ENCODE measurements around the gene NLGN2.

DNA sequence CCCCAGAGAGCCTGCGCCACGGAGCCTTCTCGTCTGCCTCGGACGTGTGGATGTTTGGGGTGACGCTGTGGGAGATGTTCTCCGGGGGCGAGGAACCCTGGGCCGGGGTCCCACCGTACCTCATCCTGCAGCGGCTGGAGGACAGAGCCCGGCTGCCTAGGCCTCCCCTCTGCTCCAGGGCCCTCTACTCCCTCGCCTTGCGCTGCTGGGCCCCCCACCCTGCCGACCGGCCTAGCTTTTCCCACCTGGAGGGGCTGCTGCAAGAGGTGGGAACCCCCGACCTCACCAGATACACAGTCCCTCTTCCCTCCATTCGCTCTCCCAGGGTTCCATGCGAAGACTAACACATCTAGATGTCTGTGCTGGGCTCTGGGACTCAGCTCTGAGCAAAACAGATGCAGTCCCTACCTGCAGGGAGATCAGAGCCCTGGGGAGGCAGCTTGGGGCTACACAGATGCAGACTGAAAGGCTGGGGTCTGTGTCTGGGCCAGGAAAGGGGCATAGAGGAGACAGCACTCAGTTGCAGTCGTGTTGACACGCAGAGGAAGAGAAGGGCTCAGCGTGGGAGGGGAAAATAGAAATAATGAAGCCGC lies 23.1 kb upstream of the NLGN2 start:
- TF ChIP-seq GABPA (IDR thresholded peaks at IDR 0.05; ENCODE audit: low read depth) = no peak
- TF ChIP-seq, protein P1, sequence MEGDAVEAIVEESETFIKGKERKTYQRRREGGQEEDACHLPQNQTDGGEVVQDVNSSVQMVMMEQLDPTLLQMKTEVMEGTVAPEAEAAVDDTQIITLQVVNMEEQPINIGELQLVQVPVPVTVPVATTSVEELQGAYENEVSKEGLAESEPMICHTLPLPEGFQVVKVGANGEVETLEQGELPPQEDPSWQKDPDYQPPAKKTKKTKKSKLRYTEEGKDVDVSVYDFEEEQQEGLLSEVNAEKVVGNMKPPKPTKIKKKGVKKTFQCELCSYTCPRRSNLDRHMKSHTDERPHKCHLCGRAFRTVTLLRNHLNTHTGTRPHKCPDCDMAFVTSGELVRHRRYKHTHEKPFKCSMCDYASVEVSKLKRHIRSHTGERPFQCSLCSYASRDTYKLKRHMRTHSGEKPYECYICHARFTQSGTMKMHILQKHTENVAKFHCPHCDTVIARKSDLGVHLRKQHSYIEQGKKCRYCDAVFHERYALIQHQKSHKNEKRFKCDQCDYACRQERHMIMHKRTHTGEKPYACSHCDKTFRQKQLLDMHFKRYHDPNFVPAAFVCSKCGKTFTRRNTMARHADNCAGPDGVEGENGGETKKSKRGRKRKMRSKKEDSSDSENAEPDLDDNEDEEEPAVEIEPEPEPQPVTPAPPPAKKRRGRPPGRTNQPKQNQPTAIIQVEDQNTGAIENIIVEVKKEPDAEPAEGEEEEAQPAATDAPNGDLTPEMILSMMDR (IDR thresholded peaks at IDR 0.05; ENCODE audit: insufficient read depth, low read length) = no peak
- TF ChIP-seq, protein P2, sequence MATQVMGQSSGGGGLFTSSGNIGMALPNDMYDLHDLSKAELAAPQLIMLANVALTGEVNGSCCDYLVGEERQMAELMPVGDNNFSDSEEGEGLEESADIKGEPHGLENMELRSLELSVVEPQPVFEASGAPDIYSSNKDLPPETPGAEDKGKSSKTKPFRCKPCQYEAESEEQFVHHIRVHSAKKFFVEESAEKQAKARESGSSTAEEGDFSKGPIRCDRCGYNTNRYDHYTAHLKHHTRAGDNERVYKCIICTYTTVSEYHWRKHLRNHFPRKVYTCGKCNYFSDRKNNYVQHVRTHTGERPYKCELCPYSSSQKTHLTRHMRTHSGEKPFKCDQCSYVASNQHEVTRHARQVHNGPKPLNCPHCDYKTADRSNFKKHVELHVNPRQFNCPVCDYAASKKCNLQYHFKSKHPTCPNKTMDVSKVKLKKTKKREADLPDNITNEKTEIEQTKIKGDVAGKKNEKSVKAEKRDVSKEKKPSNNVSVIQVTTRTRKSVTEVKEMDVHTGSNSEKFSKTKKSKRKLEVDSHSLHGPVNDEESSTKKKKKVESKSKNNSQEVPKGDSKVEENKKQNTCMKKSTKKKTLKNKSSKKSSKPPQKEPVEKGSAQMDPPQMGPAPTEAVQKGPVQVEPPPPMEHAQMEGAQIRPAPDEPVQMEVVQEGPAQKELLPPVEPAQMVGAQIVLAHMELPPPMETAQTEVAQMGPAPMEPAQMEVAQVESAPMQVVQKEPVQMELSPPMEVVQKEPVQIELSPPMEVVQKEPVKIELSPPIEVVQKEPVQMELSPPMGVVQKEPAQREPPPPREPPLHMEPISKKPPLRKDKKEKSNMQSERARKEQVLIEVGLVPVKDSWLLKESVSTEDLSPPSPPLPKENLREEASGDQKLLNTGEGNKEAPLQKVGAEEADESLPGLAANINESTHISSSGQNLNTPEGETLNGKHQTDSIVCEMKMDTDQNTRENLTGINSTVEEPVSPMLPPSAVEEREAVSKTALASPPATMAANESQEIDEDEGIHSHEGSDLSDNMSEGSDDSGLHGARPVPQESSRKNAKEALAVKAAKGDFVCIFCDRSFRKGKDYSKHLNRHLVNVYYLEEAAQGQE (IDR thresholded peaks at IDR 0.05; ENCODE audit: insufficient replicate concordance, low read depth) = no peak

Data from HL-60 (cell line).